NCI-H1930 (cell line): ENCODE measurements around the gene CHST5.
"Not testable (repeated sequence)": the region's sequence is repeated elsewhere in the genome, so short reads cannot be mapped to it uniquely, and the experiment has no call there.

Experiments
- DNase-seq, 2 experiments: peaks; one replicate each; lab custom pipeline; 2025; lab: John Stamatoyannopoulos, UW

Gene CHST5

DNA sequence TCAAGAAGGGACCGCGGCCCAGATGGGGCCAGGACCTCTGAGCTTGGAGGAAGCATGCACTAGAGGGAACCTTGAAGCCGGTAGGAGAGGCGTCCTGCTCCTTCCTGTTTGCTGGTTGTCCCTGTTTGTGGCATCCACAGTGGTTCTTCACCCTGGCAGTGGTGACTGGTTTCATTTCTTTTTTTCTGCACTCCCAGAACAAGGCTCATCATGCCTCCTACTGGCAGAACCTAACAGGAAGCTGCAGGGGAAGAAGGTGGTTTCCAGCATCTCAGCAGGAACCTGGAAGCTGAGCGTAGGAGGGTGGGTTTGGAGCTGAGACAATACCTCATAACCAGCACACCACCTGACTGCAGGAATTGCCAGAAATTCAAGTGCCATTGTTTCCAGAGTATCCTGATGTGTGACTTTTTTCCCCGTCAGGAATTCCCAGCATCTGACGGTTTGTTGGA lies 14.3 kb upstream of the CHST5 start:
- DNase-seq: no peak

DNA sequence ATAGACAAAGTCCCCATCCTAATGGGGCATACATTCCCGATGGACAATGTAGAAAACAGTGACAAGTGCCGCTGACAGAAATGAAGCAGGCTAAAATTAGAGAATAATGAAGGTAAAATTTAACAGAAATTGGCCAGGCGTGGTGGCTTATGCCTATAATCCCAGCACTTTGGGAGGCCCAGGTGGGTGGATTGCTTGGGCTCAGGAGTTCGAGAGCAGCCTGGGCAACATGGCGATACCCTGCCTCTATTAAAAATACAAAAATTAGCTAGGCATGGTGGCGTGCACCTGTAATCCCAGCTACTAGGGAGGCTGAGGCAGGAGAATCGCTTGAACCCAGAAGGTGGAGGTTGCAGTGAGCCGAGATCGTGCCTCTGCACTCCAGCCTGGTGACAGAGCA lies 12.5 kb upstream of the CHST5 start:
- DNase-seq: not testable (repeated sequence)

DNA sequence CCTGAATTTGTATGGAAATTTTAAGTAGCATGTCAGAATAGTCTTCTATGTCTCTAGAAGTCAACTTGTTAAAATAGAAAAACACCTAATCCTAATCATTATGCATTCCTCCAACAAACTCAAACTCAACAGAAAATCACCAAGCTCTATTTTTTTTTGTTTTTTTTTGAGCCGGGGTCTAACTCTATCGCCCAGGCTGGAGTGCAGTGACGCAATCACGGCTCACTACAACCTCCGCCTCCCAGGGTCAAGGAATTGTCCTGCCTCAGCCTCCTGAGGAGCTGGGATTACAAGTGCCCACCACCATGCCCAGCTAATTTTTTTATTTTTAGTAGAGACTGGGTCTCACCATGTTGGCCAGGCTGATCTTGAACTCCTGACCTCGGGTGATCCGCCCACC lies 10.4 kb upstream of the CHST5 start:
- no peak for DNase-seq

DNA sequence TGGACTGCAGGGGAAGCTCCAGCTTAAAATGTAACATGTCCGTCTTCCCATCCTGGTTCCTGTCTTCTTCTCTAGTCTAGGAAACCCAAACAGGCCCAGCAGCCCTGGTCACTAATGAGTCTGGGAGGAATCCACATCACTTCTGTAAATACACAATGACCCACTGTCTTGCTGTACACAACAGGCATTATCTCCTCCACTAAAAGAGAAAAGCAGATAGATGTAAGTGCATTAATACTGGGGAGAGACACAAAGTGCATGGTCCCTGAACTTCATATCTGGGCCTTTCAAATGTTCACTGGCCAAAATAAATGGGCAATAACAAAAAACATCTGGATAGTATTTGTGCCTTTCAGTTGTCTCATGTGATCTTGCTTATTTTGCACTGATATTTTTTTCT lies 10.0 kb upstream of the CHST5 start:
- not testable (repeated sequence) for DNase-seq

DNA sequence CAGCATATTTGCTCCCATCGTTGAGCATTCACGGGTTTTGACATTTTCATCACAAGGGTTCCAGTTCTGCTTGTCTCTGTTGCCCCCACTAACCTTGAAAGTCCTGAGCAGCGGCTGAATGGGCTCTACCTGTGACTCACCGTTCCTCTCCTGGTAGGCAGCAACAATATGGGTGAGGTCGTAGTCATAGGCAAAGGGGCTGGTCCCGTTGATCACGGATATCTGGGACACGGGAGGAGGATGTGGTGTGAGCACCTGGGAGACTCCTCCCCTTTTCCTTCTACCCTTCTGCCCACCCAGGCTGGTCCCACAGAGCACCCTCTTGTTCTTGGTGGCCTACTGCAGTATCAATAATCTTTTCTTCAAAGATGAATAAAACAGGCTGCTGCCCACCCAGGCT lies 6.6 kb upstream of the CHST5 start:
- not testable (repeated sequence) for DNase-seq

DNA sequence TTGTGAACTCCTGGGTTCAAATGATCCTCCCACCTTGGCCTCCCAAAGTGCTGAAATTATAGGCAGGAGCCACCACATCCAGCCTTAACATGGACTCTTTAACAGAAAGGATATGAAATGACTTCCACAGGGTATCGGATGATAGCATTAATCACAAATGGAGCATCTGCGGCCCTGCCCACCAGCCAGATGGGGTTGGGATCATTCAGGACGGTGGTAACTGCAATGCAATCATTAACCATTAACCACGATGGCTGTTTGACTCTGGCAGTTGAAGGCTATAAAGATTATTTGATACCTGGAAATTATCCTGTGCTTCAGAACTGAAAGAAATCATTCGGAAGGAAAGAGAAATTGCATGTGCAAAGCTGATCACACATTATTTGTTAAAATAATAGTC lies 5.3 kb upstream of the CHST5 start:
- no peak for DNase-seq

DNA sequence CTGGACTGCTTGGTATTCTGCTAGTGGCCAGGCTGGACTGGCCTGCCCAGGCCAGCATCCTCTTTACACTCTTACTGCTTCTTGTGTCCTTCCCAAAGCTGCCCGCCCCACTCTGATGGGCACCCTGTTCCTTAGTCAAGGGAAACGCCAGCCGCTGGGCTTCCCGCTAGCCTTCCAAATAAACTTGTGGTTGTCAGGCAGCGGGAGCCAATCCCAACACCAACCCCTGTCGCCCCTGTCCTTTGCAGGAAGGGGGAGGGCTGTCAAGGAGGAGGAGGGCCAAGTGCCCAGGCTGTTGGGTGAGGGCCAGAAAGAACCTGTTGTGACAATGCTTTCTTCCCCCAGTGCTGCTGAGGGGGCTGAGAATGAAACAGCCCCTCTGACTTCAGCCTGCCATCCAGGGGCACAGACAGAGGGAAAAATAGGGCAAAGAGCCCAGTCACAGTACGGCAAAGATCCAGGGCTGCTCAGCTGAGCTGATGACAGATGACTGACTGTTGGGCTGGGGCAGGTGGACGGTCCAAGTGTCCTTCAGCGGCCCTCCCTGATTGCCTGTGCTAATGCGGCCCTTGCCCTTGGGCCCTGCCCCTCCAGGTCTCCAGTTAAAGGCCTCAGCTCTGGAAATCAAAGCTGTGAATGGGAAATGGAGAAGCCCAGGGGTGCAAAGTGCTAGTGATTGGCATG lies 3.1 kb upstream of the CHST5 start:
- DNase-seq: not testable (repeated sequence)

DNA sequence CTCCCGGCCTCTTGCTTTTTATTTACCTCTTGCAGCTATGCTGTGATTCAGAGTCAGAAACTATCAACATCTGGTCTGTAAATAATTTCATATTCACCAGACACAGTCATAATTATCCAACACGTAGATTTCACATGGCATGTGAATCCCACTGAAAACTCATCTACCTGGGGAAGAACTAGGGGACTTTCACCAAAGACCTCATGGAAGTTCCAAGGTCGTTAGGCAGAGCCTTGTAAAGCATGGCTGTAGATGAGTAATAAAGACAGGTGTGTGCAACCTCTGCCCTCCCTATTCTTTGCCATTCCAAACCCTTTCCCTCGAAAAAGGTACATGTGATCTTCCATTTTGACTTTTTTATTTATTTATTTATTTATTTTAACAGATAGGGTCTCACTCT lies 1.9 kb upstream of the CHST5 start:
- DNase-seq: no peak

DNA sequence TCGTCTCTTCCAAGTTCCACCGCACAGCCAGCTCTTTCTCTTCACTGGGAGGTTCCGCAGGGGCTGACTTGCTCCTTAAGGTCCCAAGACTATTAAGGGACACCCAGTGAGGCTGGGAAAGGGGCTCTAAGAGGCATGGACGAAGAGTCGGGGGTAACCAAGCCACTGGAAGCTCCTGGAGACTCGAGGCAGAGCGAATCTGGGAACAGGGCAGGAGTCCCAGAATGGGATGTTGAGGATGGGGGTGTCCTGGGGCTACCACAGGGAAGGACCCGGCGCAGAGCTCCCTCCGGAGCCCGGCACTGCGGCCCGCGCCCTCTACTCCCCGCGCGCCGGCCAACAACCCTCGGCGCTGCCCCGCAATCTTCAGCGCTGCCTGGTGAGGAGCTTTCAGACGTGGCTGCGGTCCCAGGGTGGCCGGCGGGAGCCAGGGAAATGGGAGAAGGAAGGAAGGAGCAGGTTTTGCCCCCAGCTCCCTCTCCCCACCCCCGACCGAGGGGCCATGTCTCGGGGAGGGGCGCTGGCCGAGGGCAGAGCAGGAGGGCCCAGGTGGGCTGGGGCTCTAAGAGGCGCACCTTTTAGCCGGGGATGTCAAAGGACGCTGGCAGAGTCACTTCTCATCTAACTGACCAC lies 581 bp downstream of the CHST5 start:
- DNase-seq: no peak

DNA sequence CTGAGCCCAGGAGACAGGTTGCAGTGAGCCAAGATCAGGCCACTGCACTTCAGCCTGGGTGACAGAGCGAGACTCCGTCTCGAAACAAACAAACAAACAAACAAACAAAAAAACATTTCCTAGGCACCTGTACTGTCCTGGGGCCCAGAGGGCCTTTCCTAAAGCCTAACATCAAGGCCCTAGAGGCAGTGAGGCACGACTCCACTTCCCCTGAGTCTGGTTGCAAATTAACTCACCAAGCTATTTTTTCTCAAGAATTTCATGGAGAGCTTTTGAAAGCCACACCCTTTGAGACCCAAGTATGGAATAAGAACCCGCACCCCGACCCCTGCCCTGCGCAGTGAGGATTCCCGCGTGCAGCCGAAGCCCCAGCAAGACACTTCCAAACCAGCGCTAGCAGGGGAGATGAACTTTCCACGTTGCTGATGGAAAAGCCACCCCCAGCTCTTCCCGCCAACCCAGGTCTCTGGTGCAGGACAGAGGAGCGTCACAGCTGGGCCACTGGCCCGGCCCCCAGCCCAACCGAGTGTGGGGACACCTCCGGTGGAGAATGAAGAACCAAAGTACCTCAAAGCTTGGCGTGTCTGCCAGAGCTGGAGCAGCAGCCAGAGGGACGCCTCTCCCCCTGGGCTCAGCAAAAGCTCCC lies 1.2 kb downstream of the CHST5 start:
- DNase-seq: no peak

DNA sequence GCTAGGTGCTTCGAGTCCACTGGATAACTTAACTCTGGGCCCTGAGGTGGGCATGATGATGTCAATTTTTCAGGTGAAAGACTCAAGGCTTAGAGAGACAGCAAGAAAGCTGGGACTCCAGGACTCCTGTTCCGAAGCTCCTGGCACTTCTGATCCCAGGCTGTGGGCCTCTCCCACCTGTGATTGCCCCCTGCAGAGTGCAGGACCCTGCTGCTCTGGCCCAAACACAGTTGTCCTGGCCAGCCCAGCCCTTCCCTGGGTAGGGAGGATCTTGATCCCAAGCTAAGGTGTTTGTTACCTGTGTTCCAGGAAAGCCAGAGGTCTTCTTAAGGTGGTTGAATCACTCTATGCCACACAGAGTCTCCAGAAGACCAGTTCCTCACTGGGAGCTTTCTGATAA lies 3.1 kb downstream of the CHST5 start:
- no peak for DNase-seq

DNA sequence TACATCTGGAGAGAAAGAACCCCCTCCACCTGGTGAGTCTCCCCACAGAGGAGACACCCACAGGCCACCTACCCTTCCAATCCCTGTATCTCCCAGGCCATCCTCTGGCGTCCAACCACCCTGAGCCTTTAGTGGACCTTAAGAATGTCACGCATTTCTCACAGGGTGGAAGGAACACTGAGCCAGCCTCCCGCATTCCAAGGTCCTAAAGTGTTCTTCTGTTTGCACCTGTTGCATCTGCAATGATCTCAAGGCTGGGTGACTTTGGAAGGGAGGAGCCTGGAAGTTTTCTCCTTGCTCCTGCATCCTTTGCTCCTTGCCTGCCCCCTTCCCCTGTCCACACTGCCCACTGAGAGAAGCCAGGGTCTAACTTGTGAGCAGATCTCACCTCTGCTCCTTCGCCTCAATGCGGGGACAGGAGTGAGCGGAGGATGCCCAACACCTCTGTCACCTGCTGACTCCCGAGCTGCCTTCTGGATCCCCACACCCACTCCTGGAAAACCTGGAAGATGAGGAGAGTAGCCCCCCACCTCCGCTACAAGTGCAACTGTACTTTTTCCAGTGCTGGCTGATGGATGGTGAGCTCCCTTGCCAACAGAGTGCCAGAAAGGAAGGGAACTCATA lies 3.7 kb downstream of the CHST5 start:
- DNase-seq: no peak

DNA sequence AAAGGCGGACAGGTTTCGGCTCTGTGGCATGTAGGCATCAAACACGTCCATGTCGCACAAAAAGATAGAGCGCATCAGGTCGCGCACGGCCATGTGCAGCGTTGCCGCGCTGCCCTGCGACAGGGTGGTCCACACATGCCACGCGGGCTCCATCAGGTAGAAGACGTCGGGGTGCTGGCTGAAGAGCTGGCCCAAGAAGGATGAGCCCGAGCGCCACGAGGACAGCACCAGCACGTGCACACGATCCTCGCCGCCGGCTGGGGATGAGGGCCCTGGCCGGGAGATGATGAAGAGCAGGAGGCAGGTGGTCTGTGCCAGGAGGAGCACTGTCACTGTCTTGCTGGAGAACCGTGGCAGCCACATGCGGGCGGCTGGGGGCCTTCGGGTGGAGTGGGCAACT lies 5.9 kb downstream of the CHST5 start:
- no peak for DNase-seq

DNA sequence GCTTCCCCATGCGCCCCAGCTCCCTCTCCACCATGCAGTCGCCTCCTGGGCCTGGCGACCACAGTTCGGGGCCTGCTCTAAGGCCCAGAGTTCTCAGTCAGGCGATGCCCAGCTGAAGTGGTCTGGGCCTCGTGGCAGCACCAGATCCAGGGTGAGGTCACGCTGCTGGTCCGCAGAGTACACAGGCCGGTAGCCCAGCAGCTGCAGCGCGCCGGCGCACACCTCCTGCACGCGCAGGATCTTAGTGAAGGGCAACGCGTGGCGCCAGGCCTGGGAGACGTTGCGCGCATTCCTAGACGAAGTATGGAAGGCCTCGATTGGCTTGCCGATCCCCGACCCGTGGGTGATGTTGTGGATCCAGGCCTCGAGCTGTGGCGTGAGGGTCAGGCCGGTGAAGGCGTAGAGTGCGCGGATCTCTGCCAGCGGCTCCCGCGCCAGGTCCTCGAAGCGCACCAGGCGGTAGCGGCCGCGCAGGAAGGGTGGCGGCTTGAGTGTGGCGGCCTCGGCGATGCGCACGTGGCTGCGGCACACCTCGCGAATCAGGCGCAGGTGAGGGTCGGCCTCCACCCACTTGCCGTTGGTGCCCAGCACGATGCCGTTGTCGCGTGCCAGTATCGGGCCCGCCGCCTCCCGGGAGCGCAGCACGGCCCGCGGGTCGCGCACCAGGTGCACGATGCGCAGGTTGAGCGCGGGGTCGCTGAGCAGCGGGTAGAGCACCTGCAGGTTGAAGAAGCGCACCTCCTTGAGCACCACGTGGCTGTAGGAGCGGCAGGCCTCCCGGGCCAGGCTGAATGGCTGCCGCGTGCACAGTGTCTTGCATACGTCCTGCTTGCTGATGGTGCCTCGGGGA lies 6.6 kb downstream of the CHST5 start:
- no peak for DNase-seq

DNA sequence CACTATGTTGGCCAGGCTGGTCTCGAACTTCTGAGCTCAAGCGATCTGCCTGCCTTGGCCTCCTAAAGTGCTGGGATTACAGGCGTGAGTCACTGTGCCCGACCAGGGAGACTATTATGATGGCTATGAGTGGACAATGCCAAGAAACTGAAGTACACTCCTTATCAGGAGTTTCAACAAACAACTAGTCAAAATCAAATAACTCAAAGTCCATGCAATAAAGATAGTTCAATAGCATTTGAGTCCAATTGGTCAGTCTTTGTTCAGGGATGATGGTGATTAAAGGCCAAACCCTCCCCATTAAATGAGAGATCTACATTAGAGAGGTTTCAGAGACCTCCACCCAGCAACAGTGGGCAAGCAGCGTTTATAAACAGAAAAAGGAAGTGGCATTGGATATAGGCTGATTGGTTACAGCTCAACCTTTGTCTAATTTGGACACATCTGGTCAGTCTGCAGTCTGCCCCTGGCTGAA lies 8.0 kb downstream of the CHST5 start:
- no peak for DNase-seq

DNA sequence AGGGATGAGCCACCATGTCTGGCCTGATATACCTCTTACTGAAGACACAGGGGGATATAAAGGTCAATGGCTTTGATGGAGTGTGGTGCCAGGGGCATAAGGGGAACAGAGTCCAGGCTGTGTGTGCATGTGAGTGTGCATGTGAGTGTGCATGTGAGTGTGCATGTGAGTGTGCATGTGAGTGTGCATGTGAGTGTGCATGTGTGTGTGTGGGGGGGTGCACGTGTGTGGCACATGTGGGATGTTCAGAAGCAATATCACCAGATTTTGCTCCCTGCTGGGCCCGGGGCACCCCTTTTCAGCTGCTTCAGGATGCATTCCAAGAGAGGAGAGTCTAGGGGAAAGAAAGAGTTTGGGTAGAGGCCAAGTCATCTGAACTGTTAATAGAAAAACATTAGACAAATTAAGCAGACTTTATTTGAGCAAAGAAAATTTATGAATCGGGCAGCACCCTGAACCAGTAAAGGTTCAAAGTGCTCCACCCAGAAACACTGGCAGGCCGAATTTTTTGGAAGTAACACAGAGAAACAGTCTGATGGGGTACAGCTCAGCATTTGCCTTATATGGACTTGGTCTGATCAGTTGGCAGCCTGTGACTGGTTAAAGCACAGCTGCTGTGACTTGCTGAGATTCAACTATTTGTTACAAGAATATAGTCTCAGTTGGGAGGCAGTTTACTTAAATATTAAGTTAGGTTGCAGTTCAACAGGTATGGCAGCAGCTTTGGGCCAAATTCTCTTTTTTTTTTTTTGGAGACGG lies 9.7 kb downstream of the CHST5 start:
- DNase-seq: no peak

DNA sequence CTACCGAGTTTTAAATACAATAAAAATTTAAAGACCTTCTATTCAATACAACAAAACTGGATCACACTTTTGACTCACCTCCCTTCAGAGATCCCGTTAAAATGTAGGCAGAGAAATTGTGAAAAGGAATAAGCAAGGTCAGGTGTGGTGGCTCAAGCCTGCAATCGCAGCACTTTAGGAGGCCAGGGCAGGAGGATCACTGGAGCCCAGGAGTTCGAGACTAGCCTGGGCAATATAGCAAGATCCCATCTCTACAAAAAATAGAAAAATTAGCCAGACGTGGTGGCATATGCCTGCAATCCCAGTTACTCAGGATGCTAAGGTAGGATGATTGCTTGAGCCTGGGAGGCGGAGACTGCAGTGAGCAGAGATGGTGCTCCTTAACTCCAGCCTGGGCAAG lies 16.7 kb downstream of the CHST5 start:
- no peak for DNase-seq

DNA sequence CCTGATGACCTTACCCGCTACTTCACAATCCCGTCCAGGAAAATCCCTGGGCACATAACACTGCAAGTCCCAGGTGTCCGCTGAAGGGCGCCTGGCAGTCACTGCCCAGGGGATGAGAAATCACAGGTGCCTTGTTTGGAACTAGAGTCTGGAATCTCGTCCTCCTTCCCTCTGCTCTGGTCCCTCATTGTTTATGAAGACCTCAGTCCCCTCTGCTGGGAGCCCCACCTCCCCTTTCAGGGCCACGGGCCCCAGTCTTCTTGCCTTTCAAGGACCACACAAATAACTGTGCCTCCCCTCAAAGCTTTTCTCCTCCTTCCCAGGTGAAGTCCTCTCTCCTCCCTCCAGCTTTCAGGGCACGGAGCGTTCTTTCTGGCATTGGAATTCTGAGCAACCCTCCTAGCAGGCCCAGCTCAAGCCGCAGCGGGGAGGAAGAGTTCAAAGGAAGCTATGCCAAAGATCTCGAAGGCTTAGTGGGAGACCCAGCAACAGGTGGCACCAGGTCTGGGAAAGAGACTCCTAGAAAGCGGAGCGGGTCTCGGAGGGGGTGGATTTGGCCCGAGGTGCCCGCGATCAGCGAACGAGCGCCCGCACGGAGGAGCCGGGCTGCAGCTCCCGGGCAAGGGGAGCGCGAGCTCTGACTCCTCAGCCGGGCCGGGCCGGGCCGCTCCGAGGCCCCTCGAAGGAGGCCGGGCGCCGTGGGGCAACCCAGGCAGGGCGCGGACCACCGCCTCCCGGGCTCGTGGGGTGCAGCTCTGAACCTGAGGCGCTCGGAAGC lies 19.5 kb downstream of the CHST5 start:
- DNase-seq: not testable (repeated sequence)

DNA sequence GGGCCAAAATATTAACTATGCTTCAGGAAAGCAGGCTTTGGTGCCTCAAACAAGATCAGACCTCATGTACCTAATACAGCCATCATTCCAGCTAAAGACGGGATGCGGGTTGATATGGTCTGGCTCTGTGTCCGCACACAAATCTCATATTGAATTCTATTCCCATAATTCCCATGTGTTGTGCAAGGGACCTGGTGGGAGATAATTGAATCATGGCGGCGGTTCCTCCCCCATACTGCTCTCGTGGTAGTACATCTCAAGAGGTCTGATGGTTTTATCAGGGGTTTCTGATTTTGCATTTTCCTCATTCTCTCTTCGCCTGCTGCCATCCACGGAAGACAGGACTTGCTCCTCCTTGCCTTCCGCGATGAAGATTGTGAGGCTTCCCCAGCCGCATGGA lies 21.6 kb downstream of the CHST5 start:
- DNase-seq: no peak

DNA sequence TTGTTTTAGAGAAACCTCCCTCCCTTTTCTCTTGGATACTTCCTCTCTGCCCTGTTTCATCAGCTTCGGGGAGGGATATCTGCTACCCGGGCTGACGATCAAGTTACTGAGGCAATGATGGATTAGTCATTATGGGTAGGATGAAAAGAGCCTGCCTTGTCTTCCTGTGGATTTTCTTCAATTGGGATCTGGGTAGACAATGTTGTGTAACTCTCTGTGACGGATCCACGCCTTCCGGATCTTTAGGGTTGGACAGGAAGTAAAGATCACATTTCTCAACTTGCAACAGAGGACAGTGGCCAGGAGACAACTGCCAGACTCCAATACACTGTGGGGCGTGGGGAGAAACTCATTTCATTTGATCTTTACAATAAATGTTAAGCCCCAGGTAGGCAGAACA lies 29.3 kb downstream of the CHST5 start:
- DNase-seq: no peak
